KG1 (cell line): ENCODE measurements around the gene SLC2A2.
"Not testable (repeated sequence)": the region's sequence is repeated elsewhere in the genome, so short reads cannot be mapped to it uniquely, and the experiment has no call there.

ENCODE experiments used
- DNase-seq: peaks from one replicate; lab custom pipeline; 2025; lab: John Stamatoyannopoulos, UW

The SLC2A2 gene

DNA sequence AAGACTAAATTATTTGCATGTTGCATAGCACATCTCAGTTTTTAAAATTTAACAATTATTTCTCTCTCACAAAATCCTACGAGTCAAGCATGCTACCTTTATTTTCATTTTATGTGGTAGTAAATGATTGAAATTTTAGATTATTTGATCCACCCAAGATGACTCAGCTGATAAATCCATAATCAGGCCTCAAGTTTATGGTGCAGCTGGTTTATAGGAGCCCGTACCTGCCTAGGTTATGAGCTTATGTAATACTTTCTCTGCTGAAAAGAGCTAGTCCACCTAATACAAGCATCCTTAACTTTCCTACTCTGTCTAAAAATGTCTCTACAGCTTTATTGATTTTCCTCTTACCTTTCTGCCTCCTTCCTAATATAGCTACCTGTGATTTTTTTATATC is 41.2 kb downstream of the SLC2A2 start:
- DNase-seq: no peak

DNA sequence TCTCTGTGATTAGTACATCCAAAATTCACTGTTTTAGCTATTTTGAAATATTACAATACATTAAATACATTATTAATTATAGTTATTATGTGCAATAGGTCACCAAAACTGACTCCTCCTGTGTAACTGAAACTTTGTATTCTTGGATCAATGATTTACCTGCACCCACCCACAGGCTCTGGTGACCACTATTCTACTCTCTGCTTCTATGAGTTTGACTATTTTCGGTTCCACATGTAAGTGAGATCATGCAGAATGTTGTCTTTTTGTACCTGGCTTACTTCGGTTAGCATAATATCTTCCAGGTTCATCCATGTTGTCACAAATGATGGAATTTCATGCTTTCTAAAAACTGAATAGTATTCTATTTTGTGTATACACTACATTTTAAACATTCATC is 43.8 kb downstream of the SLC2A2 start:
- DNase-seq: no peak

DNA sequence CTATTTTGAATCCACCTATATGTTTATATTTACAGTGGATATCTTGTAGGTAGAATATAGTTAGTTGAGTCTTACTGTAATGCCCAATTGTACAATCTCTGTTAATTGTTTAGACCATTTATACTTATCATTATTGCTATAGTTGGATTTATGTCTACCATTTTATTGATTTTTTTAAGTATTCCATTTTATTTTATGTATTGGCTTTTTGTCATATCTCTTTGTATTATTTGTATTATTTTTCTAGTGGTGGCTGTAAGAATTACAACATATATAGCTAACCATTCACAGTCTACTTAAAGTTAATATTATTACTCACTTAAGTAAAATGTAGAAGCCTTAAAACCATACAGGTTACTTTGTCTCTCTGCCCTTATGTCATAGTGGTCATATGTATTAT is 46.1 kb downstream of the SLC2A2 start:
- DNase-seq: no peak

DNA sequence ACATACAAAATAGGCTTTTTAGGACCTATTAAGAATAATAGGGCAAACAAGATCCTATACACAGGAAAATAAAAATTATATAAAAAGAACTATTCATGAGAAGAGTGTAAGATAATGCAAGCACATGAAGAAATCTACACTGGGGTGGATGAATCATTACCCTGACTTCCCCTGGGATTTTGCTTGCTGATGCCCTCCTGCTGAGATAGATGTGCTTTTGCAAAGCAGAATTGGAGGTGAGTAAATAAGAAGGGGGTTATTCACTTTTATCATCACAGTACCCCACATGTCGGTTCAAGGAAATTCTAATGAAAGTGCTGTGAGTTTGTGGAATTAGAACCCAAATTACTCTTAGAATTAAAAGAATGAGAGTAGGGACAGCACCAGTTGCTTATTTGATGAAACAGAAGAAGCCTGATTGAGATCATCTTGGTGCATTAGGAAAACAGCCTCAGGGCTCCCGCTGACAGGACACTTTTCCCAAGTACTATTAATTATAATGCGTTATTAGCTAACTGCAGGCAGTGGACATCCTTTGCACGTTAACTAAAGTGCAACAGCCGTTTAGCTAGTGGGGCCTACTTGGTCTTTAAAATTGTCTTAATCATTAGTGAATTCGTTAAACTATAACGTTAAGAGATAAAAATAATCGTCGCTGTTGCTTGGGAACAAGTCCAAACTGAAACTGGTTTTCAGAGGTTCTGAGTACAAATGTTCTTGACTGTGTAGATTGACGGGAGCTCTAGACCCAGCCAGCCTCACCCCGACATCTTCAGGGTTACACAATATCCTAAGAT is 48.4 kb downstream of the SLC2A2 start:
- no peak for DNase-seq

DNA sequence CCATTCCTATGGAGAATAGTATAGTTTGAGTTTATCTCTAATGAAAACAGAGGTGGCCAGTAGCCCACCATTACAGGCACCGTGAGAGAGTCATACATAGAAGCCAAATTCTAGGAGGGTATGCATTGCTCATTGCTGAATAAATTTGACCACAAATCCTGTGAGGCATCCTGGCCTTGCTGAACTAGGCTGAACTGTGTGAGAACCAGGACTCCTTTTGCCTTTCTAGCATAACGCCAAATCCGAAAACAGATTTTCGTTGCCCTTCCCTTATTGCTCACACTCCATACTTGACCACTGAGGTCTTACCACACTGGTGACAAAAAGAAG is 50.4 kb downstream of the SLC2A2 start:
- no peak for DNase-seq

DNA sequence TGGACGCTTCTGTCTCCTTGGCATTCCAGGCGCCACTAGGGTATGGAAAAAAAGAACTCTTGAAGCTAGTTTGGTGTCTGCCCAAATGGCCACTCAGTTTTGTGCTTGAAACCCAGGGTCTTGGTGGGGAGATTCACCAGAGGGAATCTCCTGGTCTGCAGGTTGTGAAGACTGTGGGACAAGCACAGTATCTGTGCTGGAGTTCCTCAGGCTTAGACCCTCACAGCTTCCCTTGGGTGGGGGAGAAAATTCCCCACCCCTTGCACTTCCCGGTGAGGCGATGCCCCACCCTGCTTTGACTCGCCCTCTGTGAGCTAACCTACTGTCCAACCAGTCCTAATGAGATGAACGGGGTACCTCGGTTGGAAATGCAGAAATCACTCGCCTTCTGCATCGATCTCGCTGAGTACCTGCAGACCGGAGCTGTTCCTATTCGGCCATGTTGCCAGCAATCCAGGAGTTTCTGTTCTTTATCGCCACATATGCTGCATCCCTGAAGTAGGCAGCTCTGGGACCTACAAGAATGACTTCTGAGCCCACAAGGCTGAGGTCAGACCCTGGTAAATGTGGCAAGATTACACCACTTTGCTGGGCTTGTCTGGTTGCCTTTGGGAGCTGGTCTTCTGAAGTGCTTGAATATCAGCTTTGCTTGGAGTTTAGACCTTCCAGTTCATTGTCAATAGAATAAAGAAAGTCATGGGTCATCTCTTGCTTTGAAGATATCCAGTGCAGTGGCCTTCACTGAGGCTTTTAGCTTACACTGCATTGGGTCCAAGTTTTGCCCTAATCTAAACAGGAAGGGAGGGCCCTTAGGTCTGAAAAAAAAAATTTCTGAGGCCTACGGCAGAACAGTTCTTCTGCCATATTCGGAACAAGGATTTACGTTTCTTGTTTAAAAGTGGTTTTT is 51.0 kb downstream of the SLC2A2 start:
- no peak for DNase-seq

DNA sequence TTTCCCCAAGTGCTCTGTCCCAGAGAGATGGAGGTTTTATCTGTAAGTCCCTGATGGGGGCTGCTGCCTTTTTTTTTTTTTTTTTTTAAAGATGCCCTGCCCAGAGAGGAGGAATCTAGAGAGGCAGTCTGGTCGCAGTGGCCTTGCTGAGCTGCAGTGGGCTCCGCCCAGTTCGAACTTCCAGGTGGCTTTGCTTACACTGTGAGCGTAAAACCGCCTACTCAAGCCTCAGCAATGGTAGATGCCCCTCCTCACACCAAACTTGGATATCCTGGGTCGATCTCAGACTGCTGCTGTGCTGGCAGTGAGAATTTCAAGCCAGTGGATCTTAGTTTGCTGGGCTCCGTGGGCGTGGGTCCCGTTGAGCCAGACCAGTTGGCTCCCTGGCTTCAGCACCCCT is 51.6 kb downstream of the SLC2A2 start:
- DNase-seq: no peak

DNA sequence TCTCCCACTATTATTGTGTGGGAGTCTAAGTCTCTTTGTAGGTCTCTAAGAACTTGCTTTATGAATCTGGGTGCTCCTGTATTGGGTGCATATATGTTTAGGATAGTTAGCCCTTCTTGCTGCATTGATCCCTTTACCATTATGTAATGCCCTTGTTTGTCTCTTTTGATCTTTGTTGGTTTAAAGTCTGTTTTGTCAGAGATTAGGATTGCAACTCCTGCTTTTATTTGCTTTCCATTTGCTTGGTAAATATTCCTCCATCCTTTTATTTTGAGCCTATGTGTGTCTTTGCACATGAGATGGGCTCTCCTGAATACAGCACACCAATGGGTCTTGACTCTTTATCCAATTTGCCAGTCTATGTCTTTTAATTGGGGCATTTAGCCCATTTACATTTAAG is 53.6 kb downstream of the SLC2A2 start:
- DNase-seq: not testable (repeated sequence)

DNA sequence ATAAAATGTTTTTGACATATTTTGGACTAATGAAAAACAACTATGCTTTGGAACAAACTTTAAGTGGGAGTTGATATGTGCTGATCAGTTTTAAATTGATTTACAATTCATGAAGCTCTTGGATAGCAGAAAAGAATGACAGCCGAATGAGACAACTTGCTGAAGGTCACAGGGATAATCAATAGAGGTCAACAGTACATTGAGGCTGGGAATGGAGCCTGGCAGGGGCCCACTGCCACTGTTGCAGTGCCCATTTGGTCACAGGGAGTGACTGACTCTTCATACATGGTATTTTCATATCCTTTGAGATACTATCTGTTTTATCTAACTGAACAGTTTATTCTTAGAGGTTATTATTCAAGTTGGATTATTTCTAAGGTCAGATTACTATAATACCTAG is 59.4 kb downstream of the SLC2A2 start:
- no peak for DNase-seq

DNA sequence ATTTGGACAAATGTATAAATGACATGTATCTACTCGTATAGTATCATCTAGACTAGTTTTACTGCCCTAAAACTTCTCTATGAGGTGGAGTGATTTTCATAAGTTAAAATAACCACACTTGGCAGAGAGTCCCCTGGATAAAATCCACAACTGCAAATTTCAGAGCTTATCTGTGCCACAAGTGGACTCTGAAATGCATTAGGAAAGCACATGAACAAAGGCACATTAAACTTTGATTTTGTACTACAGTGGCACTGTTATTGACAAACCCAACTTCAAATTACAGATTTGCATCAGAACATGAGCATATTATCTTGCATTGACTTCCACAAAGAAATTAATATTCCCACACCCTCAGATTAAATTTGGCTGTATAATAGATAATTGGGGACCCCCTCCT is 60.0 kb downstream of the SLC2A2 start:
- no peak for DNase-seq

DNA sequence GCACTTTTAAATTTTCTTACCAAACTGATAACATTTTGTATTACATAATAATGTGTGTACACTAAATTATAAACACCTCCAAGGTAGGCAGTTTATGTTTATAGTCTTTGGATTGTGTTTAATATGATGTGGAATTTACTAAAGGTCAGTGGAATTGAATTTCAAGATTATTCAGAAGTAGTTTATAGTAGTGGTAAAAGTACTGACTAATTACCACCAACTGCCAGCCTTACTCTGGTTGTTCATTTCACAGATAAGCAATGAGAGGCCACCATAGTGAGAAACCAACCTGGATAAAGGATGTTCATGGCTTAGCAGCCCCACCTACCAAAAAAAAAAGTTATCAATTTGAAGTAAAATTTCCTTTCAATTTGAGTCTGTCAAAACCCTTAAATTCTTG is 64.1 kb downstream of the SLC2A2 start:
- no peak for DNase-seq

DNA sequence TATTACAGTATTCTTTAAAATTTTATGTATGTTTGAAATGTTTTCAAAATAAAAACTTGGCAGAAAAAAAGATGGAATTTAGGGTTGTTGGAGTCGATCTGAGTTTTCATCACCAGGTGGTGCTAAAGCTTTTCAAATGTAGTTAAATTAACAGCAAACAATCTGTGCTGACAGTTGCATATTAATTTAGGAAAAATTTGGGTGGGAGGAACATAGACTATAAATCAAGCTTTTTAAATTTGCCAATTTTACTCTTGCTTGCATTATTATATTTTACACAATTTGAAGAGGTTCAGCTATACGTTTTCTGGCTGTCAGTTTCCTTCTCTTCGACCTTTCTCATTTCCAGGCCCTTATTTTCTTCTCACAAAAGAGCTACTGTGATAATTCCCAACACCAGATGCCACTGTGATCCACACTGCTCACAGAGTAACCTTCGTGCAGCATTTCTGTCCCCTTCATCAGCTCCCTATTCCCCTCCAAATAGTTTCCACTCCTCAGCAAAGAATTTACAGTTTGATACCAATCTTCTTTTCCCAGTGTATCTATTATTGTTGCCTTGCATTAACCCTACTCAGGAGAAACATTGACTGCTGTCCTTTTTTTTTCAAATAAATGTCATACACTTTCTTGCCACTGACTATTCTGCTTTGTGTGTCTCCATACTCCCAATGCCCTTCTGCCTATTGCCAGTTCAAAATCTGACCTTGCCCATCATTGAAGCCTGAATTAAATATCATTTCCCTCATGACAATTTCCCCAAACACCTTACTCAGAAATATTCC is 64.7 kb downstream of the SLC2A2 start:
- DNase-seq: no peak

DNA sequence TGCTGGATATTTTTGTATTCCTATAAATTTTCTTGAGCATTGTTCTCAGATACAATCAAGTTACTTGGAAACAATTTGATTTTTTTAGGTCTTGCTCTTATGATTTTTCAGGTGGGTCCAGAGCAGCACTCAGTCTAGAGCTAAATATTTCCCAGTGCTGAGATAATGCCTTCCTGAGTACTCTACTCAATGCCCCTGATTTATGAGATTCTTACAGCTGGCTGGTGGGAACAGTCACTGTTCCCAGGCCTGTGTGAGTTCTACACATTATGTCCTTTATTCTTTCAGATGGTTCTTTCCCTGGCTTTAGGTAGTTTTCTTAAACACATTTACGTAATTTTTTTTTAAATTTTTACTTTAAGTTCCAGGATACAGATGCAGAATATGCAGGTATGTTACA is 67.1 kb downstream of the SLC2A2 start:
- no peak for DNase-seq

DNA sequence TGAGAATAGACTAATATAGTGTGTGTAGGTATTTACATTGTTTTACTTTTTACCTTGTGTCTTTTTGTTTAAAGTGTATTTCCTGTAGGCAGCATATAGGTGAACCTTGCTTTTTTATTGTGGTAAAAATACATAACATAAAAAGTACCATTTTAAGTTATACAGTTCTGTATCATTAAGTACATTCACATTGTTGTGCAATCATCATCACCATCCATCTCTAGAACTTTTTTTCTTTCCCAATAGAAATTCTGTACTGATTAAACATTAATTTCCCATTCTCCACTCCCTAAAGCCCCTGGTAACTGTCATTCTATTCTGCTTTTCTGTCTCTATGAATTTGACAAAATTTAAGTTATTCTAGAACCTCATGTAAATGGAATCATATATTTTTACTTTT is 69.9 kb downstream of the SLC2A2 start:
- DNase-seq: no peak

DNA sequence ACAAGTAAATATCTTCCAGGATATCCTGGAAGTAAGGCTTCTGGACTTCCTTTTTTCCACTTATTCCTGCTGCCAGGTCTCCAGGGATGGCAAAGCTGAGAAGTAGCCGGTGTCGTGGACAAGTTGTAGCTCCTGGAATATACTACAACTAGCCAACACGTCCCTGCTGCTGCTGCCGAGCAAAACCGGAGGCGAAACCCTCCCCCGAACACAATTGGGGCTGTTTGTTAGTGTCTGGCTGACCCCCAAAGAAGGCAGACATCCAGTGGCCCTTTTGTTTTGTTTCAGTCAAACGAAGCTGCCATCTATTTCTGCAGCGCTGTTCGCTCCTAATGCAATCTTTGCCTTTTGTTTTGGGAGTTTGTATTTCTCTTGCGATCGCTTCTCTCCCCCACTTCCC is 72.8 kb downstream of the SLC2A2 start:
- DNase-seq: no peak

DNA sequence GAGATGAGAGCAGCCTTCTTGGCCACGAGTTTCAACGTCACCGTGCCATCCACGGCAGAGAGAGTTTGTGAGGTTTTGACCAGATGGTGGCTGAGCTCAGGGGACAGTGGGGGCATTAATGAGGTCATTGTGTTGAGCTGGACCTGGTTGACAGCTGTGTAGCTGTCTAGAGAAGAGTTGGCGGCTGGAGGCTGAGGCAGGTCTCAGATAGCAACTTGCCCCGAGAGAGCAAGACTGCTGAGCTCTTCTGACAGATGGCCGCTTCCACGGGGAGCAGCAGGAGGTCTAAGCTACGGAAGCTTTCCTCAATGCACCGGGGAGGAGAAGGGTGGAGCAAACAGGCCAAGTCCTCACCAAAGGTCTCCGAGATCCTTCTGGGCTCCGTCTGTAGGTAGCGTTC is 73.3 kb downstream of the SLC2A2 start:
- no peak for DNase-seq

DNA sequence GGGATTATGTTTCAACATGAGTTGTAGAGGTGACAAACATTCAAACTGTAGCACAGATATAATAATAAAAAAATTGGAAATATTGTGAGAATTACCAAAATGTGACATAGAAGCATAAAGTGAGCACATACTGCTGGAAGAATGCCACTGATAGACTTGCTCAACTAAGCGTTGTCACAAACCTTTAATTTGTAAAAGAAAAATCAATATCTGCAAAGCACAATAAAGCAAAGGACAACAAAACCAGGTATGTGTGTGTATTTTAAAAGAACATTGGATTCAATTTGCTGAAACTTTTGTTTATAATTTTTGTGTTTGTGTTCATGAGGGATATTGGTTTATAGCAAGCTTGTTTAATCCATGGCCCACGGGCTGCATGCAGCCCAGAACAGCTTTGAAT is 77.3 kb downstream of the SLC2A2 start:
- DNase-seq: no peak

DNA sequence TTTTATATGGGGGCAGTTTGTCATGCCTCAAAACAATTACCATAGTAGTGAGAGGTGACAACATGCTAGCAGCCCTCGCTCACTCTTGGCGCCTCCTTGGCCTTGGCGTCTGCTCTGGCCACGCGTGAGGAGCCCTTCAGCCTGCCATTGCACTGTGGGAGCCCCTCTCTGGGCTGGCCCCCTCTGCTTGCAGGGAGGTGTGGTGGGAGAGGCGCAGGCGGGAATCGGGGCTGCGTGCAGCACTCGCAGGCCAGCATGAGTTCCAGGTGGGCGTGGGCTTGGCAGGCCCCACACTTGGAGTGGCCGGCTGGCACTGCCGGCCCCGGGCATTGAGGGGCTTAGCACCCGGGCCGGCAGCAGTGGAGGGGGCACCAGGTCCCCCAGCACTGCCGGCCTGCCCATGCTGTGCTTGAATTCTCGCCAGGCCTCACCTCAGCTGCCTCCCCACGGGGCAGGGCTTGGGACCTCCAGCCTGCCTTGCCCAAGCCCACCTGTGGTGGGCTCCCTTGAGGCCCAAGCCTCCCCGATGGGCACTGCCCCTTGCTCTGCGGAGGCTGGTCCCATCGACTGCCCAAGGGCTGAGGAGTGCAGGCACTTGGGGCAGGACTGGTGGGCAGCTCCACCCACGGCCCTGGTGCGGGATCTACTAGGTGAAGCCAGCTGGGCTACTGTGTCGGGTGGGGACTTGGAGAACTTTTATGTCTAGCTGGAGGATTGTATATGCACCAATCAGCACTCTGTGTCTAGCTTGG is 79.3 kb downstream of the SLC2A2 start:
- no peak for DNase-seq
